HG03378 (cell line): Measurements from ENCODE around the gene TLL2.
A peak's percentile ranks its signal among the peaks of the same experiment; 100 is the strongest.

ENCODE experiments used
- ATAC-seq: cut with Tn5 transposase; IDR thresholded peaks from one replicate; pipeline ENCODE4 v1.9.1; 2021; ENCODE audit warnings: mild to moderate bottlenecking, moderate library complexity; ENCODE audit not compliant: unreplicated experiment

Gene TLL2

GRCh38 chr10:96401036-96401435 is 112.7 kb downstream of the TLL2 start:
- no peak for ATAC-seq

- no peak for ATAC-seq
Measured at GRCh38 chr10:96400465-96400864, 113.3 kb downstream of the TLL2 start.

- no peak for ATAC-seq
Measured at GRCh38 chr10:96397902-96398301, 115.8 kb downstream of the TLL2 start.

GRCh38 chr10:96395931-96396877 is 117.5 kb downstream of the TLL2 start:
- ATAC-seq: no peak

GRCh38 chr10:96390460-96390864 is 123.3 kb downstream of the TLL2 start:
- ATAC-seq: no peak

GRCh38 chr10:96389785-96390184 is 123.9 kb downstream of the TLL2 start:
- ATAC-seq: no peak

GRCh38 chr10:96387601-96388000 is 126.1 kb downstream of the TLL2 start:
- ATAC-seq: no peak

GRCh38 chr10:96387161-96387560 is 126.6 kb downstream of the TLL2 start:
- no peak for ATAC-seq

GRCh38 chr10:96384506-96384905 is 129.2 kb downstream of the TLL2 start:
- no peak for ATAC-seq

GRCh38 chr10:96380821-96381220 is 132.9 kb downstream of the TLL2 start:
- no peak for ATAC-seq

GRCh38 chr10:96379758-96380157 is 134.0 kb downstream of the TLL2 start:
- ATAC-seq: no peak

- no peak for ATAC-seq
Measured at GRCh38 chr10:96378741-96379140, 135.0 kb downstream of the TLL2 start.

- no peak for ATAC-seq
Measured at GRCh38 chr10:96377816-96378294, 135.9 kb downstream of the TLL2 start.

- no peak for ATAC-seq
Measured at GRCh38 chr10:96376483-96376882, 137.2 kb downstream of the TLL2 start.

- peak; percentile 74 for ATAC-seq
Measured at GRCh38 chr10:96374985-96375830, 138.5 kb downstream of the TLL2 start.

GRCh38 chr10:96374639-96374984 is 139.1 kb downstream of the TLL2 start:
- no peak for ATAC-seq

- ATAC-seq: no peak
Measured at GRCh38 chr10:96374004-96374403, 139.7 kb downstream of the TLL2 start.

GRCh38 chr10:96371356-96371755 is 142.4 kb downstream of the TLL2 start:
- ATAC-seq: no peak

GRCh38 chr10:96370584-96371157 is 143.1 kb downstream of the TLL2 start:
- ATAC-seq: no peak

GRCh38 chr10:96369890-96370583 is 143.7 kb downstream of the TLL2 start:
- ATAC-seq: no peak

- no peak for ATAC-seq
Measured at GRCh38 chr10:96368971-96369370, 144.8 kb downstream of the TLL2 start.
